Gastrocnemius medialis (tissue), 4 donors: ENCODE data around the gene KIAA0930. TPM values are rescaled to one million over a fixed set of nuclear protein-coding genes. Genes with fewer than 3 reads are reported as not detected.
A peak's percentile ranks its signal among the peaks of the same experiment; 100 is the strongest.

Experiments
- ATAC-seq, 2 donors: fragments of 150-250 bp; one replicate each; pipeline ENCODE4 v1.9.1; 2016
- DNase-seq, 2 donors: peaks; one replicate each; pipeline ENCODE4 v3.0.0-alpha.2; 2019
- H3K27ac ChIP-seq, 4 donors: fragments of 200-600 bp; sonication (generic); 1 replicate in 1 of 4; 2 replicates in 3 of 4; pipeline ENCODE4 v1.5.1; 2016 to 2018; ENCODE audit warnings: mild to moderate bottlenecking in 2 of 4, moderate library complexity in 1 of 4
- H3K27me3 ChIP-seq, 3 donors: fragments of 200-600 bp; sonication (generic) in 2 of 3; 1 replicate in 1 of 3; 2 replicates in 2 of 3; pipeline versions ENCODE4 v1.5.1 to v1.6.0; 2016 to 2019; ENCODE audit warnings: mild to moderate bottlenecking in 1 of 3, moderate library complexity in 1 of 3
- H3K36me3 ChIP-seq, 2 donors: fragments of 200-600 bp; sonication (generic) in 1 of 2; one replicate each; pipeline ENCODE4 v1.5.1; 2017 to 2018
- H3K4me1 ChIP-seq, 2 donors: fragments of 200-600 bp; sonication (generic) in 1 of 2; one replicate each; pipeline ENCODE4 v1.5.1; 2016 to 2017; ENCODE audit warnings: mild to moderate bottlenecking in 2 of 2
- H3K4me3 ChIP-seq, 4 donors: fragments of 200-600 bp; sonication (generic) in 3 of 4; 1 replicate in 1 of 4; 2 replicates in 3 of 4; pipeline ENCODE4 v1.5.1; 2016 to 2019; ENCODE audit warnings: mild to moderate bottlenecking in 2 of 4
- H3K9me3 ChIP-seq, 3 donors: fragments of 200-600 bp; sonication (generic) in 2 of 3; 1 replicate in 1 of 3; 2 replicates in 2 of 3; pipeline ENCODE4 v1.5.1; 2016 to 2019
- CTCF ChIP-seq, 5 experiments: fragments of 450-650 bp in 3 of 5; fragments of 200-600 bp in 2 of 5; sonication (generic) in 2 of 5; IDR thresholded peaks in 4 of 5; conservative IDR thresholded peaks in 1 of 5; 1 replicate in 4 of 5; 2 replicates in 1 of 5; pipeline ENCODE4 v1.5.1; 2016 to 2019; ENCODE audit warnings: antibody characterized with exemption in 5 of 5, mild to moderate bottlenecking in 3 of 5, moderate library complexity in 3 of 5
- POLR2A ChIP-seq, 2 donors: fragments of 450-650 bp; IDR thresholded peaks; one replicate each; pipeline ENCODE4 v1.6.1; 2017; ENCODE audit warnings: antibody characterized with exemption in 2 of 2, mild to moderate bottlenecking in 2 of 2, moderate library complexity in 2 of 2
- in situ Hi-C, 4 donors: fragments of 200-750 bp; cut with MboI; loops; one replicate each; pipeline versions ENCODE4 v1.15.0 to v1.8.0; 2017; ENCODE audit warnings: low sequenced_read_pairs in 4 of 4
- intact Hi-C: fragments of 100-400 bp; cut with DNase I; formaldehyde crosslinking; loops from one replicate; pipeline ENCODE4 v1.15.1; 2023; ENCODE audit warnings: low total_unique reads
- total RNA-seq, 4 donors: library from RNA; depleted of rRNA; stranded (reverse); fragments of >200 nt; gene quantifications; one replicate each; pipeline versions ENCODE4 v1.1.0 to v1.2.3, GENCODE V29; 2016

Gene KIAA0930
- total RNA-seq, 4 donors from 2014 or later: 45.1 to 99.9 (median 53.7) TPM

- no peaks in the 10 kb centered on the region for H3K27me3 ChIP-seq
- ATAC-seq: no peak
- no peak overlapping the region for H3K27ac ChIP-seq
- in situ Hi-C loops: no loop called here
- TF ChIP-seq CTCF (IDR thresholded peaks at IDR 0.05 in 4 of 5, conservative IDR thresholded peaks at IDR 0.05 in 1 of 5) (no peak), POLR2A (IDR thresholded peaks at IDR 0.05) (no peak)
- no peaks in the 10 kb centered on the region for H3K9me3 ChIP-seq
- DNase-seq: no peak
- peaks cover 0 to 38% of the 10 kb centered on the region in 2 donors for H3K36me3 ChIP-seq
- intact Hi-C loops: no loop called here
- H3K4me1 ChIP-seq: peaks cover 21 to 25% of the 10 kb centered on the region in 2 donors
- no peak overlapping the region for H3K4me3 ChIP-seq
Observed at GRCh38 chr22:45166932-45167331, 73.8 kb downstream of the KIAA0930 start.

GRCh38 chr22:45164270-45165088, 76.2 kb downstream of the KIAA0930 start:
- Histone ChIP-seq H3K9me3 (no peaks in the 10 kb centered on the region), H3K4me1 (peaks cover 30 to 33% of the 10 kb centered on the region in 2 donors), H3K36me3 (peaks cover 0 to 13% of the 10 kb centered on the region in 2 donors), H3K27ac (peak overlapping the region; percentile 88 to 93 (median 90)), H3K4me3 (peak overlapping the region; percentile 87 to 97 (median 91)), H3K27me3 (no peaks in the 10 kb centered on the region)
- DNase-seq: peak in 1 of 2 donors; percentile 20
- no peak for TF ChIP-seq POLR2A (IDR thresholded peaks at IDR 0.05)
- no peak for TF ChIP-seq CTCF (IDR thresholded peaks at IDR 0.05 in 4 of 5, conservative IDR thresholded peaks at IDR 0.05 in 1 of 5)
- in situ Hi-C loops (no loop called here), intact Hi-C loops (no loop called here)
- ATAC-seq: peak; percentile 34 to 54

- in situ Hi-C loops: no loop called here
Observed at GRCh38 chr22:45163451-45164269, 77.0 kb downstream of the KIAA0930 start, which contains the start of gene NUP50. NUP50 (plus strand) TSS chr22:45163925; CDS start chr22:45168178, 4,253 bp downstream.

More at GRCh38 chr22:45163451-45164269, 77.0 kb downstream of the KIAA0930 start, which contains the start of gene NUP50:
- Histone ChIP-seq H3K9me3 (no peaks in the 10 kb centered on the region), H3K36me3 (peaks cover 0 to 6% of the 10 kb centered on the region in 2 donors), H3K27me3 (no peaks in the 10 kb centered on the region), H3K4me3 (peak within 1 kb of the TSS; percentile 87 to 97 (median 91)), H3K27ac (peak within 1 kb of the TSS; percentile 88 to 93 (median 90)), H3K4me1 (peaks cover 34% of the 10 kb centered on the region in 2 donors)
- peak; percentile 89 to 94 for ATAC-seq
- intact Hi-C loops: loop anchor here (2.0 kb wide), 1 partner anchor 77 kb away; the partner anchor contains the start of gene KIAA0930
- TF ChIP-seq POLR2A (IDR thresholded peaks at IDR 0.05): peak; percentile 86 to 90
- peak in 4 of 5 experiments; percentile 5 to 23 (median 17) for TF ChIP-seq CTCF (IDR thresholded peaks at IDR 0.05 in 4 of 5, conservative IDR thresholded peaks at IDR 0.05 in 1 of 5)
- DNase-seq: peak; percentile 91 to 96
